PC-9 (cell line): ENCODE data around the gene GNAO1. TPM values are rescaled to one million over a fixed set of nuclear protein-coding genes. Genes with fewer than 3 reads are reported as not detected.

Source experiments
- BruUV-seq: library from RNA; stranded (reverse); fragments of 400-500 nt; replicated peaks from 2 replicates; lab custom pipeline; 2021; lab: Mats Ljungman, UMichigan
- CTCF ChIA-PET: fragments of 300-600 bp; sonication (Branson Sonifier 250); formaldehyde crosslinking; loops from one replicate; lab custom pipeline; 2022; ENCODE audit warnings: antibody characterized with exemption; lab: Charles Lee
- POLR2A ChIA-PET: fragments of 300-600 bp; sonication (Branson Sonifier 250); formaldehyde crosslinking; loops from one replicate; lab custom pipeline; 2022; ENCODE audit warnings: antibody characterized with exemption; ENCODE audit not compliant: unreplicated experiment; lab: Charles Lee
- DNase-seq, 2 experiments: peaks; one replicate each; pipeline versions ENCODE4 v3.0.0 to v3.0.0-alpha.2; 2015 to 2022; ENCODE audit warnings: mixed read lengths in 1 of 2
- H2AFZ ChIP-seq: fragments of 200-600 bp; sonication (generic); 2 replicates; pipeline ENCODE4 v1.8.1; 2017; ENCODE audit warnings: antibody characterized with exemption
- H3F3A ChIP-seq: fragments of 200-600 bp; sonication (generic); 2 replicates; pipeline ENCODE4 v1.8.1; 2017; ENCODE audit warnings: antibody characterized with exemption, mild to moderate bottlenecking, low read depth; ENCODE audit not compliant: insufficient read depth
- H3K27ac ChIP-seq: fragments of 200-600 bp; sonication (generic); 2 replicates; pipeline ENCODE4 v1.6.1; 2016; ENCODE audit warnings: mixed run types
- H3K27me3 ChIP-seq: fragments of 200-600 bp; sonication (generic); 2 replicates; pipeline ENCODE4 v1.6.1; 2016; ENCODE audit warnings: low read depth, mixed run types; ENCODE audit not compliant: insufficient read depth
- H3K36me3 ChIP-seq: fragments of 200-600 bp; sonication (generic); 2 replicates; pipeline ENCODE4 v1.6.1; 2016; ENCODE audit warnings: low read depth, mixed run types
- H3K4me1 ChIP-seq: fragments of 200-600 bp; sonication (generic); replicated peaks from 2 replicates; pipeline ENCODE4 v1.6.1; 2016; ENCODE audit warnings: mixed run types; ENCODE audit not compliant: insufficient read depth
- H3K4me2 ChIP-seq: fragments of 200-600 bp; sonication (generic); 2 replicates; pipeline ENCODE4 v1.6.1; 2017; ENCODE audit warnings: mixed run types
- H3K4me3 ChIP-seq: fragments of 200-600 bp; sonication (generic); 2 replicates; pipeline ENCODE4 v1.6.1; 2016; ENCODE audit warnings: mixed run types
- H3K79me2 ChIP-seq: fragments of 200-600 bp; sonication (generic); 2 replicates; pipeline ENCODE4 v1.6.1; 2017; ENCODE audit warnings: low read depth, mixed run types
- H3K9me2 ChIP-seq: fragments of 200-600 bp; sonication (generic); 2 replicates; pipeline ENCODE4 v1.8.1; 2017; ENCODE audit warnings: mild to moderate bottlenecking; ENCODE audit not compliant: insufficient read depth
- H3K9me3 ChIP-seq: fragments of 200-600 bp; sonication (generic); 2 replicates; pipeline ENCODE4 v1.8.1; 2016; ENCODE audit warnings: low read depth; ENCODE audit not compliant: insufficient read depth
- H4K20me1 ChIP-seq: fragments of 200-600 bp; sonication (generic); 2 replicates; pipeline ENCODE4 v1.8.1; 2017; ENCODE audit not compliant: insufficient read depth
- CTCF ChIP-seq: fragments of 200-600 bp; sonication (generic); conservative IDR thresholded peaks from 2 replicates; pipeline ENCODE4 v1.6.1; 2017; ENCODE audit warnings: mixed run types, antibody characterized with exemption, mild to moderate bottlenecking, moderate library complexity
- EZH2 ChIP-seq: fragments of 200-600 bp; sonication (generic); IDR thresholded peaks from 2 replicates; pipeline ENCODE4 v1.8.0; 2017; ENCODE audit warnings: antibody characterized with exemption, low read depth
- intact Hi-C: fragments of 100-400 bp; cut with micrococcal nuclease; formaldehyde crosslinking; loops from one replicate; pipeline ENCODE4 v1.10.0; 2022; ENCODE audit not compliant: unreplicated experiment
- total RNA-seq: library from RNA; stranded (reverse); gene quantifications from 2 replicates; pipeline ENCODE4 v1.2.3, GENCODE V29; 2021

Gene GNAO1
- total RNA-seq, 1 experiment from 2014 or later = 2.8 TPM

- Histone ChIP-seq H3K36me3 (no peaks in the 10 kb centered on the region), H2AFZ (no peak overlapping the region), H3K4me1 (peaks cover 27% of the 10 kb centered on the region), H4K20me1 (no peaks in the 10 kb centered on the region), H3K4me2 (no peak overlapping the region), H3F3A (no peaks in the 10 kb centered on the region), H3K79me2 (no peaks in the 10 kb centered on the region), H3K4me3 (no peak overlapping the region), H3K27ac (no peak overlapping the region), H3K27me3 (no peaks in the 10 kb centered on the region), H3K9me2 (no peaks in the 10 kb centered on the region), H3K9me3 (no peaks in the 10 kb centered on the region)
- TF ChIP-seq EZH2 (no peak), CTCF (no peak)
- ChIA-PET POLR2A (no interaction called here), CTCF (no interaction called here)
- intact Hi-C loops = no loop called here
- DNase-seq = no peak
- BruUV-seq = no TSS peak
Observed at GRCh38 chr16:56288019-56288418, 96.7 kb downstream of the GNAO1 start.

GRCh38 chr16:56289416-56289815 lies 98.1 kb downstream of the GNAO1 start:
- CTCF ChIA-PET = no interaction called here
- Histone ChIP-seq H3K36me3 (no peaks in the 10 kb centered on the region), H3K79me2 (no peaks in the 10 kb centered on the region), H3F3A (no peaks in the 10 kb centered on the region), H3K9me2 (no peaks in the 10 kb centered on the region), H3K27ac (no peak overlapping the region), H3K4me2 (no peak overlapping the region), H4K20me1 (no peaks in the 10 kb centered on the region), H3K27me3 (no peaks in the 10 kb centered on the region), H2AFZ (no peak overlapping the region), H3K4me1 (peaks cover 13% of the 10 kb centered on the region), H3K4me3 (no peak overlapping the region), H3K9me3 (no peaks in the 10 kb centered on the region)
- POLR2A ChIA-PET = no interaction called here
- BruUV-seq = no TSS peak
- intact Hi-C loops = no loop called here
- DNase-seq = no peak
- no peak for TF ChIP-seq CTCF
- TF ChIP-seq EZH2 = no peak

- ChIA-PET CTCF (no interaction called here), POLR2A (no interaction called here)
- no peak overlapping the region for H3K27ac ChIP-seq
- no peaks in the 10 kb centered on the region for H3F3A ChIP-seq
- no peak for DNase-seq
- H3K36me3 ChIP-seq = no peaks in the 10 kb centered on the region
- no peaks in the 10 kb centered on the region for H3K9me2 ChIP-seq
- no peak for TF ChIP-seq EZH2
- no peak for TF ChIP-seq CTCF
- H4K20me1 ChIP-seq = no peaks in the 10 kb centered on the region
- BruUV-seq = no TSS peak
- H3K4me3 ChIP-seq = no peak overlapping the region
- peaks cover 8% of the 10 kb centered on the region for H3K4me1 ChIP-seq
- H3K4me2 ChIP-seq = no peak overlapping the region
- H3K79me2 ChIP-seq = no peaks in the 10 kb centered on the region
- intact Hi-C loops = no loop called here
- no peaks in the 10 kb centered on the region for H3K27me3 ChIP-seq
- no peak overlapping the region for H2AFZ ChIP-seq
- H3K9me3 ChIP-seq = no peaks in the 10 kb centered on the region
Observed at GRCh38 chr16:56289862-56290261, 98.6 kb downstream of the GNAO1 start.
